K562 (cell line): ENCODE data around the gene DYRK1B. TPM values are rescaled to one million over a fixed set of nuclear protein-coding genes. Genes with fewer than 3 reads are reported as not detected.
A peak's percentile ranks its signal among the peaks of the same experiment; 100 is the strongest.

Experiments used
- ATF4 ChIP-seq: fragments of 450-650 bp; formaldehyde crosslinking; IDR thresholded peaks from 2 replicates; pipeline ENCODE4 v1.4.0; 2022; ENCODE audit warnings: mild to moderate bottlenecking, moderate library complexity
- CBX1 ChIP-seq: sonication (generic); IDR thresholded peaks from 2 replicates; pipeline ENCODE4 v1.6.1; 2016; ENCODE audit warnings: antibody characterized with exemption, low read depth, mild to moderate bottlenecking
- FOXK1 ChIP-seq: sonication (generic); formaldehyde crosslinking; IDR thresholded peaks from 2 replicates; pipeline ENCODE4 v1.8.0; 2022; ENCODE audit warnings: missing genetic modification reagents, mild to moderate bottlenecking, borderline replicate concordance
- HMGN3 ChIP-seq: IDR thresholded peaks from 2 replicates; pipeline ENCODE4 v1.6.1; 2011; ENCODE audit warnings: borderline replicate concordance, low read depth, mild to moderate bottlenecking, mixed read lengths, low read length; ENCODE audit not compliant: insufficient read length; ENCODE audit errors: extremely low read depth
- MYC ChIP-seq, 2 experiments: fragments of 250-450 bp in 1 of 2; sonication (Bioruptor Pico) in 1 of 2; IDR thresholded peaks; 2 replicates each; pipeline versions ENCODE4 v1.5.1 to v1.6.1; 2012 to 2021; ENCODE audit warnings: low read depth in 2 of 2, borderline replicate concordance in 1 of 2, improper control_type of control experiment in 1 of 2, low read length in 1 of 2, mild to moderate bottlenecking in 1 of 2, moderate library complexity in 1 of 2
- NBN ChIP-seq: fragments of 450-650 bp; IDR thresholded peaks from 2 replicates; pipeline ENCODE4 v1.6.1; 2016; ENCODE audit warnings: low read depth, mild to moderate bottlenecking
- NCOR1 ChIP-seq: fragments of 450-650 bp; IDR thresholded peaks from 2 replicates; pipeline ENCODE4 v1.6.1; 2016; ENCODE audit warnings: mild to moderate bottlenecking, moderate library complexity
- NKRF ChIP-seq: fragments of 450-650 bp; IDR thresholded peaks from 2 replicates; pipeline ENCODE4 v1.6.1; 2016; ENCODE audit warnings: borderline replicate concordance
- PCBP2 ChIP-seq: fragments of 200-400 bp; formaldehyde crosslinking; IDR thresholded peaks from 2 replicates; pipeline ENCODE4 v1.6.1; 2018; ENCODE audit warnings: low read length, low read depth, mild to moderate bottlenecking, moderate library complexity; ENCODE audit not compliant: poor library complexity, severe bottlenecking
- RCOR1 ChIP-seq, 2 experiments: IDR thresholded peaks; 2 replicates each; pipeline ENCODE4 v1.6.1; 2012; ENCODE audit warnings: low read depth in 2 of 2, low read length in 2 of 2, borderline replicate concordance in 1 of 2, improper control_type of control experiment in 1 of 2
- SIN3A ChIP-seq, 2 experiments: fragments of 150-350 bp in 1 of 2; IDR thresholded peaks; 2 replicates each; pipeline ENCODE4 v1.6.1; 2011 to 2016; ENCODE audit warnings: borderline replicate concordance in 2 of 2, low read depth in 2 of 2, low read length in 2 of 2, mild to moderate bottlenecking in 2 of 2, moderate library complexity in 2 of 2; ENCODE audit not compliant: control insufficient read depth in 1 of 2
- SMARCB1 ChIP-seq: IDR thresholded peaks from 2 replicates; pipeline ENCODE4 v1.6.1; 2011; ENCODE audit warnings: improper control_type of control experiment, low read depth; ENCODE audit not compliant: insufficient read length
- SMARCE1 ChIP-seq: fragments of 450-650 bp; IDR thresholded peaks from 2 replicates; pipeline ENCODE4 v1.7.1; 2016; ENCODE audit warnings: mild to moderate bottlenecking
- SMC3 ChIP-seq: conservative IDR thresholded peaks from 2 replicates; pipeline ENCODE4 v1.6.1; 2011; ENCODE audit warnings: low read depth, low read length, improper control_type of control experiment; ENCODE audit not compliant: insufficient read depth
- SUPT5H ChIP-seq: fragments of 450-650 bp; IDR thresholded peaks from 2 replicates; pipeline ENCODE4 v1.6.1; 2016
- TBL1XR1 ChIP-seq, 2 experiments: IDR thresholded peaks; 2 replicates each; pipeline ENCODE4 v1.6.1; 2012; ENCODE audit warnings: improper control_type of control experiment in 2 of 2, low read length in 2 of 2, mild to moderate bottlenecking in 1 of 2
- ZC3H8 ChIP-seq: fragments of 450-650 bp; IDR thresholded peaks from 2 replicates; pipeline ENCODE4 v1.6.1; 2017
- ZNF124 ChIP-seq: sonication (generic); formaldehyde crosslinking; IDR thresholded peaks from 2 replicates; pipeline ENCODE4 v1.8.1; 2022; ENCODE audit warnings: missing genetic modification reagents
- ZNF217 ChIP-seq: sonication (generic); formaldehyde crosslinking; IDR thresholded peaks from 2 replicates; pipeline ENCODE4 v1.8.0; 2022; ENCODE audit warnings: mild to moderate bottlenecking, missing genetic modification reagents
- ZNF354B ChIP-seq: fragments of 250-450 bp; sonication (Bioruptor Pico); IDR thresholded peaks from 2 replicates; pipeline ENCODE4 v1.4.0; 2020
- ZNF449 ChIP-seq: fragments of 250-450 bp; sonication (Bioruptor Pico); IDR thresholded peaks from 2 replicates; pipeline ENCODE4 v1.8.0; 2022; ENCODE audit warnings: moderate library complexity, mild to moderate bottlenecking, inconsistent platforms
- ZNF75A ChIP-seq: fragments of 450-650 bp; formaldehyde crosslinking; IDR thresholded peaks from 2 replicates; pipeline ENCODE4 v1.4.0; 2020; ENCODE audit warnings: mild to moderate bottlenecking
- polyA plus RNA-seq, 8 experiments: library from polyadenylated mRNA; depleted of rRNA in 4 of 8; stranded (reverse) in 5 of 8; unstranded in 3 of 8; fragments of >200 nt; fragmentation: Nextera tagmentation in 2 of 8; fragmentation: Illumina TruSeq in 1 of 8; extraction: Ambion mirVana in 2 of 8; extraction: Trizol in 1 of 8; gene quantifications; 2 replicates each; pipeline versions ENCODE4 v1.2.1 to v1.2.3, GENCODE V29; 2011 to 2014; ENCODE audit warnings: inconsistent platforms in 1 of 8, missing spikeins in 1 of 8
- total RNA-seq, 7 experiments: library from RNA; depleted of rRNA in 6 of 7; stranded (reverse); fragments of >200 nt in 6 of 7; fragmentation: Illumina TruSeq in 2 of 7; extraction: Trizol in 2 of 7; gene quantifications; 2 replicates each; pipeline versions ENCODE4 v1.2.1 to v1.2.3, GENCODE V29; 2011 to 2021; ENCODE audit warnings: low replicate concordance in 1 of 7

Gene DYRK1B
- total and polyA plus RNA-seq, 9 of the 15 experiments (the other 6 are each of a cell fraction or from before 2014, with no cell fraction given): 0.91 to 5.2 (median 1.5) TPM; not detected in 2

DNA sequence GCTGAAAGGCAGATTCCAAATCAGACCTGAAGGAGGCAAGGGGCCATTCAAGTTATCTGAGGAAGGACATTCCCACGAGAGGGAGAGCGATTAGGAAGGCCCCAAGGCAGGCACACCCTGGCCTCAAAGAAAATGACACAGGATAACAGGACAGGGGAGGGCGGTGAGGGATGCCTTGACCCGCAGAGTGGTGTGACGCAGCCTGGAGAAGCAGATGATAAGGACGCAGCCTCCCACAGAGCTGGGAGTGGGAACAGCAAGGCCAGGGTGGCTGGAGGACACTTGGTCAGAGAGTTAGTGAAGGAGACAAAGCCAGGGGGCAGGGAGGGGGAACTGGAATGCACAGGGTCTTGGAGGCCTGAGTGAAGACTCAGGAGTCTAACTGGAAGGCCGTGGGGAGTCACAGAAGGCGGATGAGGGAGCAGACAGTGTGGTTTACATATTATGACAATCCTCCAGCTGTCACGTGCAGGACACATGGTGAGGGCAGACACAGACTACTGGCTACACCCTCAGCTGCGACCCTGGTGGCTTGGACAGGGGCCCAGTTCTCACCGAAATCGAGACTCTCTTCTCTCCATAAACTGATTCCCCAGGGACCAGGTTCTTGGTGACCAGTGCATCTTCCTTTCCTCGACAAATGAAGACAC is 5.8 kb upstream of the DYRK1B start (continued):
- no peak for TF ChIP-seq FOXK1 (CRISPR knock-in tag)
- TF ChIP-seq ZNF217 (CRISPR knock-in tag): no peak
- TF ChIP-seq SMARCE1: no peak
- no peak for TF ChIP-seq ZNF75A (CRISPR knock-in tag)
- TF ChIP-seq RCOR1 (IDR thresholded peaks at IDR 0.05; ENCODE audit: borderline replicate concordance in 1 of 2, low read depth in 2 of 2, low read length in 2 of 2): peak in 1 of 2 experiments; percentile 81; a peak in 2 of 4 replicates
- no peak for TF ChIP-seq ZNF449 (CRISPR knock-in tag)
- TF ChIP-seq HMGN3: no peak
- 0 out of 2 replicates have a peak, but pooled peaks have one; percentile 24 for TF ChIP-seq NKRF
- no peak for TF ChIP-seq SMC3
- TF ChIP-seq SUPT5H: no peak
- TF ChIP-seq NBN: no peak
- TF ChIP-seq CBX1: no peak
- peak in 1 of 2 experiments; percentile 50; a peak in 1 of 4 replicates for TF ChIP-seq SIN3A (IDR thresholded peaks at IDR 0.05; ENCODE audit: borderline replicate concordance in 2 of 2, control insufficient read depth in 1 of 2, low read depth in 2 of 2, low read length in 2 of 2)
- no peak for TF ChIP-seq PCBP2
- peak in 1 of 2 experiments; percentile 24; a peak in 1 of 4 replicates for TF ChIP-seq TBL1XR1 (IDR thresholded peaks at IDR 0.05; ENCODE audit: low read length in 2 of 2)
- TF ChIP-seq ZC3H8: no peak
- TF ChIP-seq ZNF354B: no peak
- TF ChIP-seq ZNF124 (CRISPR knock-in tag): no peak
- no peak for TF ChIP-seq ATF4 (CRISPR knock-in tag)
- peak; percentile 29; the same call in 1 of the 2 replicates for TF ChIP-seq NCOR1
- no peak; the same call in 1 of the 2 replicates for TF ChIP-seq MYC (IDR thresholded peaks at IDR 0.05; ENCODE audit: low read depth, low read length)
- TF ChIP-seq MYC (CRISPR knock-in tag; IDR thresholded peaks at IDR 0.05; ENCODE audit: borderline replicate concordance, low read depth): 0 out of 2 replicates have a peak, but pooled peaks have one; percentile 41
- no peak for TF ChIP-seq SMARCB1
